Sigmoid colon (tissue), 7 donors: ENCODE measurements around the gene ITPRIPL2. TPM values are rescaled to one million over a fixed set of nuclear protein-coding genes. Genes with fewer than 3 reads are reported as not detected.

Experiments
- DNase-seq: peaks from one replicate; pipeline ENCODE4 v3.0.0-alpha.2; 2019
- H3K27ac ChIP-seq, 4 donors: fragments of 200-600 bp; sonication (generic); one replicate each; pipeline ENCODE4 v1.5.1; 2016 to 2019; ENCODE audit warnings: mild to moderate bottlenecking in 1 of 4
- H3K27me3 ChIP-seq, 3 donors: fragments of 200-600 bp; sonication (generic); one replicate each; pipeline ENCODE4 v1.5.1; 2019; ENCODE audit warnings: mild to moderate bottlenecking in 1 of 3
- H3K36me3 ChIP-seq, 4 donors: fragments of 200-600 bp; sonication (generic); one replicate each; pipeline ENCODE4 v1.5.1; 2016 to 2019
- H3K4me1 ChIP-seq, 4 donors: fragments of 200-600 bp; sonication (generic); one replicate each; pipeline ENCODE4 v1.5.1; 2017 to 2019
- H3K4me3 ChIP-seq, 4 donors: fragments of 200-600 bp; sonication (generic); one replicate each; pipeline ENCODE4 v1.5.1; 2017 to 2019; ENCODE audit warnings: mild to moderate bottlenecking in 2 of 4, moderate library complexity in 1 of 4
- H3K9me3 ChIP-seq, 4 donors: fragments of 200-600 bp in 3 of 4; sonication (generic) in 3 of 4; one replicate each; pipeline versions ENCODE4 v1.5.1 to v1.6.1; 2013 to 2019
- CTCF ChIP-seq, 4 experiments: fragments of 450-650 bp in 3 of 4; fragments of 200-600 bp in 1 of 4; IDR thresholded peaks; one replicate each; pipeline ENCODE4 v1.5.1; 2016 to 2019; ENCODE audit warnings: antibody characterized with exemption in 4 of 4, mild to moderate bottlenecking in 3 of 4, moderate library complexity in 2 of 4
- EP300 ChIP-seq, 4 donors: sonication (generic); formaldehyde crosslinking; IDR thresholded peaks; one replicate each; pipeline ENCODE4 v1.6.1; 2017; ENCODE audit warnings: antibody characterized with exemption in 4 of 4
- POLR2A ChIP-seq, 2 donors: fragments of 450-650 bp; IDR thresholded peaks; one replicate each; pipeline ENCODE4 v1.6.1; 2016; ENCODE audit warnings: antibody characterized with exemption in 2 of 2, mild to moderate bottlenecking in 2 of 2, moderate library complexity in 2 of 2
- POLR2AphosphoS5 ChIP-seq, 4 donors: sonication (generic); formaldehyde crosslinking; IDR thresholded peaks; one replicate each; pipeline ENCODE4 v1.6.1; 2017; ENCODE audit warnings: antibody characterized with exemption in 4 of 4
- WGBS, 2 donors: extraction: QIAGEN DNeasy Blood & Tissue Kit; methylation state at CpG; one replicate each; pipeline ENCODE4 v1.1.7; 2013; 5-methylcytosine and 5-hydroxymethylcytosine counted together
- intact Hi-C: fragments of 100-400 bp; cut with DNase I; formaldehyde crosslinking; loops from one replicate; pipeline ENCODE4 v1.15.1; 2023
- polyA plus RNA-seq, 3 donors: library from polyadenylated mRNA; stranded (reverse); fragments of 200-250 nt; gene quantifications; one replicate each; pipeline ENCODE4 v1.2.3, GENCODE V29; 2013
- total RNA-seq, 4 donors: library from RNA; depleted of rRNA; stranded (reverse); fragments of >200 nt; gene quantifications; one replicate each; pipeline ENCODE4 v1.1.0, GENCODE V29; 2016
- donor health status: healthy with polysubstance abuse.
- donor health status: Bipolar disorder and iron deficiency.
- donor health status: healthy.

ITPRIPL2 gene
- total RNA-seq (10 to 100 TPM; 28.1 to 61.6 (median 44.2) TPM), polyA plus RNA-seq (1 to 10 TPM; 5.5 to 9.9 (median 8.4) TPM)

GRCh38 chr16:19113577-19114358 is at the start of gene ITPRIPL2:
Gene ITPRIPL2, plus strand, starts transcription at chr16:19113964. Its CDS starts 498 bp downstream, at chr16:19114462.
- Histone ChIP-seq H3K4me3 (peak within 1 kb of the TSS; percentile 57 to 90 (median 69)), H3K9me3 (no peaks in the 10 kb centered on the region), H3K27me3 (no peaks in the 10 kb centered on the region), H3K36me3 (peaks cover 0 to 23% (median 7%) of the 10 kb centered on the region in 4 donors), H3K27ac (peak within 1 kb of the TSS; percentile 91 to 97 (median 96)), H3K4me1 (peaks cover 0 to 53% (median 44%) of the 10 kb centered on the region in 4 donors)
- intact Hi-C loops = loop anchor here (2.0 to 5.0 kb wide), 2 partner anchors 27 to 46 kb away; partner anchors contain the start of gene COQ7
- WGBS, 2 donors = 1 to 4% methylated on average over 74 of the region's 74 CpGs
- peak; percentile 46 to 71 for TF ChIP-seq POLR2A (IDR thresholded peaks at IDR 0.05)
- no peak for TF ChIP-seq EP300 (IDR thresholded peaks at IDR 0.05)
- TF ChIP-seq CTCF (IDR thresholded peaks at IDR 0.05) = no peak
- TF ChIP-seq POLR2AphosphoS5 (IDR thresholded peaks at IDR 0.05) = peak; percentile 68 to 93 (median 86)
- peak; percentile 95 for DNase-seq

GRCh38 chr16:19066988-19067348 is 46.8 kb upstream of the ITPRIPL2 start:
- Histone ChIP-seq H3K9me3 (no peaks in the 10 kb centered on the region), H3K27me3 (no peaks in the 10 kb centered on the region), H3K36me3 (peaks cover 0 to 9% (median 0%) of the 10 kb centered on the region in 4 donors), H3K27ac (peak overlapping the region; percentile 97 to 99 (median 98)), H3K4me3 (peak overlapping the region; percentile 61 to 89 (median 79)), H3K4me1 (peaks cover 0 to 21% (median 15%) of the 10 kb centered on the region in 4 donors)
- TF ChIP-seq POLR2AphosphoS5 (IDR thresholded peaks at IDR 0.05) = no peak
- TF ChIP-seq POLR2A (IDR thresholded peaks at IDR 0.05) = no peak
- TF ChIP-seq CTCF (IDR thresholded peaks at IDR 0.05) = no peak
- TF ChIP-seq EP300 (IDR thresholded peaks at IDR 0.05) = no peak
- no peak for DNase-seq
- intact Hi-C loops = loop anchor here (5.0 to 10.0 kb wide), 4 partner anchors 45 to 455 kb away; partner anchors contain the start of genes CCP110, GDE1, ITPRIPL2 and RPS15A
- 41 to 59% methylated on average over 9 of the region's 9 CpGs for WGBS, 2 donors

- WGBS, 2 donors = 0 to 1% methylated on average over 68 of the region's 68 CpGs
- H3K4me1 ChIP-seq = peaks cover 0 to 21% (median 15%) of the 10 kb centered on the region in 4 donors
- no peaks in the 10 kb centered on the region for H3K9me3 ChIP-seq
- H3K36me3 ChIP-seq = peaks cover 0 to 15% (median 2%) of the 10 kb centered on the region in 4 donors
- peak in 2 of 4 donors; percentile 34 to 42 for TF ChIP-seq EP300 (IDR thresholded peaks at IDR 0.05)
- TF ChIP-seq CTCF (IDR thresholded peaks at IDR 0.05) = no peak
- peak; percentile 8 to 62 for TF ChIP-seq POLR2A (IDR thresholded peaks at IDR 0.05)
- peak; percentile 76 to 86 (median 84) for TF ChIP-seq POLR2AphosphoS5 (IDR thresholded peaks at IDR 0.05)
- peak; percentile 99 for DNase-seq
- H3K4me3 ChIP-seq = peak within 1 kb of the TSS; percentile 61 to 89 (median 79)
- intact Hi-C loops = loop anchor here (5.0 to 10.0 kb wide), 4 partner anchors 45 to 455 kb away; partner anchors contain the start of genes CCP110, GDE1, ITPRIPL2 and RPS15A
- peak within 1 kb of the TSS; percentile 97 to 99 (median 98) for H3K27ac ChIP-seq
- no peaks in the 10 kb centered on the region for H3K27me3 ChIP-seq
These were observed 46.2 kb upstream of the ITPRIPL2 start, which contains the start of gene COQ7 for GRCh38 chr16:19067349-19068236. Gene COQ7, plus strand, starts transcription at chr16:19067614. Its CDS starts 51 bp downstream, at chr16:19067665.

GRCh38 chr16:19068237-19068815 is 45.4 kb upstream of the ITPRIPL2 start:
- intact Hi-C loops = loop anchor here (5.0 to 10.0 kb wide), 4 partner anchors 44 to 454 kb away; partner anchors contain the start of genes CCP110, GDE1, ITPRIPL2 and RPS15A
- H3K4me1 ChIP-seq = peaks cover 0 to 21% (median 15%) of the 10 kb centered on the region in 4 donors
- H3K27me3 ChIP-seq = no peaks in the 10 kb centered on the region
- H3K4me3 ChIP-seq = peak overlapping the region; percentile 61 to 89 (median 79)
- WGBS, 2 donors = 19 to 46% methylated on average over 19 of the region's 19 CpGs
- H3K36me3 ChIP-seq = peaks cover 0 to 23% (median 5%) of the 10 kb centered on the region in 4 donors
- TF ChIP-seq EP300 (IDR thresholded peaks at IDR 0.05) (no peak), CTCF (IDR thresholded peaks at IDR 0.05) (no peak), POLR2A (IDR thresholded peaks at IDR 0.05) (no peak), POLR2AphosphoS5 (IDR thresholded peaks at IDR 0.05) (no peak)
- no peaks in the 10 kb centered on the region for H3K9me3 ChIP-seq
- no peak for DNase-seq
- peak overlapping the region; percentile 97 to 99 (median 98) for H3K27ac ChIP-seq
